Measurements from ENCODE around the gene BCAS1.

The BCAS1 gene

GRCh38 chr20:54042021-54042420 lies 28.4 kb downstream of the BCAS1 start:
- no peak overlapping the region for H3K4me3 ChIP-seq (ENCODE audit: low read depth, low read length)
- TF ChIP-seq CTCF (IDR thresholded peaks at IDR 0.05): no peak
- H3K4me1 ChIP-seq: no peaks in the 10 kb centered on the region
- no peaks in the 10 kb centered on the region for H3K9me3 ChIP-seq (ENCODE audit: control insufficient read depth, low read length)
- H3K9ac ChIP-seq: no peak overlapping the region
- no peaks in the 10 kb centered on the region for H3K79me2 ChIP-seq
- no peak overlapping the region for H3K27ac ChIP-seq
- no peaks in the 10 kb centered on the region for H3K36me3 ChIP-seq (ENCODE audit: control insufficient read depth, insufficient read depth, low read length)
- no peak overlapping the region for H3K4me2 ChIP-seq (ENCODE audit: low read length)
- no peaks in the 10 kb centered on the region for H3K27me3 ChIP-seq (ENCODE audit: control insufficient read depth, insufficient read depth, low read length)
- no peak overlapping the region for H2AFZ ChIP-seq

GRCh38 chr20:54041336-54041735 lies 29.1 kb downstream of the BCAS1 start:
- no peak overlapping the region for H2AFZ ChIP-seq
- H3K79me2 ChIP-seq: no peaks in the 10 kb centered on the region
- no peak overlapping the region for H3K4me2 ChIP-seq (ENCODE audit: low read length)
- H3K9me3 ChIP-seq (ENCODE audit: control insufficient read depth, low read length): no peaks in the 10 kb centered on the region
- H3K4me1 ChIP-seq: no peaks in the 10 kb centered on the region
- no peaks in the 10 kb centered on the region for H3K36me3 ChIP-seq (ENCODE audit: control insufficient read depth, insufficient read depth, low read length)
- no peak overlapping the region for H3K27ac ChIP-seq
- TF ChIP-seq CTCF (IDR thresholded peaks at IDR 0.05): no peak
- no peak overlapping the region for H3K4me3 ChIP-seq (ENCODE audit: low read depth, low read length)
- H3K9ac ChIP-seq: no peak overlapping the region
- no peaks in the 10 kb centered on the region for H3K27me3 ChIP-seq (ENCODE audit: control insufficient read depth, insufficient read depth, low read length)

GRCh38 chr20:54040531-54040930 lies 29.9 kb downstream of the BCAS1 start:
- H2AFZ ChIP-seq: no peak overlapping the region
- H3K79me2 ChIP-seq: no peaks in the 10 kb centered on the region
- no peak overlapping the region for H3K9ac ChIP-seq
- H3K4me2 ChIP-seq (ENCODE audit: low read length): no peak overlapping the region
- H3K9me3 ChIP-seq (ENCODE audit: control insufficient read depth, low read length): no peaks in the 10 kb centered on the region
- no peak for TF ChIP-seq CTCF (IDR thresholded peaks at IDR 0.05)
- no peaks in the 10 kb centered on the region for H3K27me3 ChIP-seq (ENCODE audit: control insufficient read depth, insufficient read depth, low read length)
- H3K4me3 ChIP-seq (ENCODE audit: low read depth, low read length): no peak overlapping the region
- no peak overlapping the region for H3K27ac ChIP-seq
- no peaks in the 10 kb centered on the region for H3K4me1 ChIP-seq
- no peaks in the 10 kb centered on the region for H3K36me3 ChIP-seq (ENCODE audit: control insufficient read depth, insufficient read depth, low read length)

- no peaks in the 10 kb centered on the region for H3K4me1 ChIP-seq
- TF ChIP-seq CTCF (IDR thresholded peaks at IDR 0.05): no peak
Measured at GRCh38 chr20:54038961-54039360, 31.4 kb downstream of the BCAS1 start.

GRCh38 chr20:54037525-54037924 lies 32.9 kb downstream of the BCAS1 start:
- no peak overlapping the region for H3K4me2 ChIP-seq (ENCODE audit: low read length)
- no peaks in the 10 kb centered on the region for H3K36me3 ChIP-seq (ENCODE audit: control insufficient read depth, insufficient read depth, low read length)
- H3K9ac ChIP-seq: no peak overlapping the region
- H3K27me3 ChIP-seq (ENCODE audit: control insufficient read depth, insufficient read depth, low read length): no peaks in the 10 kb centered on the region
- no peak overlapping the region for H3K27ac ChIP-seq
- no peak for TF ChIP-seq CTCF (IDR thresholded peaks at IDR 0.05)
- no peaks in the 10 kb centered on the region for H3K4me1 ChIP-seq
- no peak overlapping the region for H2AFZ ChIP-seq
- H3K9me3 ChIP-seq (ENCODE audit: control insufficient read depth, low read length): no peaks in the 10 kb centered on the region
- no peaks in the 10 kb centered on the region for H3K79me2 ChIP-seq
- H3K4me3 ChIP-seq (ENCODE audit: low read depth, low read length): no peak overlapping the region

More at GRCh38 chr20:54038961-54039360, 31.4 kb downstream of the BCAS1 start:
- H2AFZ ChIP-seq: no peak overlapping the region
- H3K4me3 ChIP-seq (ENCODE audit: low read depth, low read length): no peak overlapping the region
- no peaks in the 10 kb centered on the region for H3K27me3 ChIP-seq (ENCODE audit: control insufficient read depth, insufficient read depth, low read length)
- no peak overlapping the region for H3K4me2 ChIP-seq (ENCODE audit: low read length)
- H3K79me2 ChIP-seq: no peaks in the 10 kb centered on the region
- no peaks in the 10 kb centered on the region for H3K9me3 ChIP-seq (ENCODE audit: control insufficient read depth, low read length)
- H3K36me3 ChIP-seq (ENCODE audit: control insufficient read depth, insufficient read depth, low read length): no peaks in the 10 kb centered on the region
- no peak overlapping the region for H3K9ac ChIP-seq
- no peak overlapping the region for H3K27ac ChIP-seq

Measured in parathyroid adenoma (tissue), 2 donors.